CD4-positive, alpha-beta T cell treated with Interleukin-6 for 4 hours (primary cell): Measurements from ENCODE around the gene AHCYL1.
A peak's percentile ranks its signal among the peaks of the same experiment; 100 is the strongest.
"Not testable (repeated sequence)": the region's sequence is repeated elsewhere in the genome, so short reads cannot be mapped to it uniquely, and the experiment has no call there.

Experiments used
- DNase-seq: peaks from one replicate; pipeline ENCODE4 v3.0.0-alpha.2; 2020; ENCODE audit warnings: mixed read lengths

Gene AHCYL1

GRCh38 chr1:110002695-110003094 is 18.1 kb downstream of the AHCYL1 start:
- no peak for DNase-seq

GRCh38 chr1:110003747-110004428 is 19.3 kb downstream of the AHCYL1 start:
- DNase-seq = peak; percentile 45

GRCh38 chr1:110004583-110004982 is 20.0 kb downstream of the AHCYL1 start:
- DNase-seq = no peak

GRCh38 chr1:110005971-110006370 is 21.4 kb downstream of the AHCYL1 start:
- DNase-seq = no peak

- no peak for DNase-seq
Measured at GRCh38 chr1:110006516-110006915, 22.0 kb downstream of the AHCYL1 start.

- DNase-seq = no peak
Measured at GRCh38 chr1:110007046-110007830, 22.7 kb downstream of the AHCYL1 start.

GRCh38 chr1:110008971-110009565 is 24.5 kb downstream of the AHCYL1 start:
- DNase-seq = no peak

- DNase-seq = peak; percentile 34
Measured at GRCh38 chr1:110011527-110012041, 27.0 kb downstream of the AHCYL1 start.

GRCh38 chr1:110012100-110012780 is 27.7 kb downstream of the AHCYL1 start:
- DNase-seq = no peak

- DNase-seq = no peak
Measured at GRCh38 chr1:110017792-110018191, 33.2 kb downstream of the AHCYL1 start.

GRCh38 chr1:110018396-110018795 is 33.8 kb downstream of the AHCYL1 start:
- no peak for DNase-seq

GRCh38 chr1:110019770-110020169 is 35.2 kb downstream of the AHCYL1 start:
- DNase-seq = no peak

- DNase-seq = no peak
Measured at GRCh38 chr1:110021285-110021684, 36.7 kb downstream of the AHCYL1 start.

GRCh38 chr1:110024613-110025012 is 40.0 kb downstream of the AHCYL1 start:
- DNase-seq = no peak

GRCh38 chr1:110030687-110031086 is 46.1 kb downstream of the AHCYL1 start:
- DNase-seq = not testable (repeated sequence)

GRCh38 chr1:110032327-110032726 is 47.8 kb downstream of the AHCYL1 start:
- no peak for DNase-seq

- DNase-seq = no peak
Measured at GRCh38 chr1:110033421-110033820, 48.9 kb downstream of the AHCYL1 start.

GRCh38 chr1:110034040-110034450 is 49.5 kb downstream of the AHCYL1 start:
- DNase-seq = no peak

GRCh38 chr1:110034451-110035235 is 50.1 kb downstream of the AHCYL1 start, which contains the start of gene STRIP1:
TSS of gene STRIP1 (plus strand) at chr1:110034624. CDS start at chr1:110034638, 14 bp downstream.
- DNase-seq = peak; percentile 93

- no peak for DNase-seq
Measured at GRCh38 chr1:110035236-110035752, 50.7 kb downstream of the AHCYL1 start.

GRCh38 chr1:110038271-110038670 is 53.7 kb downstream of the AHCYL1 start:
- no peak for DNase-seq

- DNase-seq = no peak
Measured at GRCh38 chr1:110039641-110040040, 55.1 kb downstream of the AHCYL1 start.
